ENCODE measurements around the gene POR.

- TF ChIP-seq, protein P1, sequence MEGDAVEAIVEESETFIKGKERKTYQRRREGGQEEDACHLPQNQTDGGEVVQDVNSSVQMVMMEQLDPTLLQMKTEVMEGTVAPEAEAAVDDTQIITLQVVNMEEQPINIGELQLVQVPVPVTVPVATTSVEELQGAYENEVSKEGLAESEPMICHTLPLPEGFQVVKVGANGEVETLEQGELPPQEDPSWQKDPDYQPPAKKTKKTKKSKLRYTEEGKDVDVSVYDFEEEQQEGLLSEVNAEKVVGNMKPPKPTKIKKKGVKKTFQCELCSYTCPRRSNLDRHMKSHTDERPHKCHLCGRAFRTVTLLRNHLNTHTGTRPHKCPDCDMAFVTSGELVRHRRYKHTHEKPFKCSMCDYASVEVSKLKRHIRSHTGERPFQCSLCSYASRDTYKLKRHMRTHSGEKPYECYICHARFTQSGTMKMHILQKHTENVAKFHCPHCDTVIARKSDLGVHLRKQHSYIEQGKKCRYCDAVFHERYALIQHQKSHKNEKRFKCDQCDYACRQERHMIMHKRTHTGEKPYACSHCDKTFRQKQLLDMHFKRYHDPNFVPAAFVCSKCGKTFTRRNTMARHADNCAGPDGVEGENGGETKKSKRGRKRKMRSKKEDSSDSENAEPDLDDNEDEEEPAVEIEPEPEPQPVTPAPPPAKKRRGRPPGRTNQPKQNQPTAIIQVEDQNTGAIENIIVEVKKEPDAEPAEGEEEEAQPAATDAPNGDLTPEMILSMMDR (IDR thresholded peaks at IDR 0.05; ENCODE audit: poor library complexity, severe bottlenecking), result no peak
- TF ChIP-seq SMC3 (conservative IDR thresholded peaks at IDR 0.05; ENCODE audit: poor library complexity), result no peak
- TF ChIP-seq EZH2 (IDR thresholded peaks at IDR 0.05; ENCODE audit: borderline replicate concordance, insufficient read depth, low read length, poor library complexity, severe bottlenecking), result no peak
Measured at GRCh38 chr7:75896803-75897327, 18.1 kb upstream of the POR start.

Data from neural cell (in vitro differentiated cells).